GM18870 (cell line): Measurements from ENCODE around the gene GTF3C2.
"Not testable (repeated sequence)": the region's sequence is repeated elsewhere in the genome, so short reads cannot be mapped to it uniquely, and the experiment has no call there.

Experiments
- ATAC-seq: cut with Tn5 transposase; IDR thresholded peaks from one replicate; pipeline ENCODE4 v1.9.1; 2021; ENCODE audit warnings: moderate library complexity; ENCODE audit not compliant: unreplicated experiment

The GTF3C2 gene

GRCh38 chr2:27372937-27373336, 16.4 kb upstream of the GTF3C2 start:
- ATAC-seq = no peak

GRCh38 chr2:27370816-27371620, 14.5 kb upstream of the GTF3C2 start:
- ATAC-seq = peak; percentile 2

- peak; percentile 89 for ATAC-seq
Observed at GRCh38 chr2:27370026-27370815, 13.7 kb upstream of the GTF3C2 start, which contains the start of the genes EIF2B4 and SNX17. Gene EIF2B4, minus strand, starts transcription at chr2:27370338. Its CDS starts 24 bp downstream, at chr2:27370314. Gene SNX17, plus strand, starts transcription at chr2:27370616. Its CDS starts 128 bp downstream, at chr2:27370744.

- peak; percentile 3 for ATAC-seq
Observed at GRCh38 chr2:27369471-27370025, 13.0 kb upstream of the GTF3C2 start.

- no peak for ATAC-seq
Observed at GRCh38 chr2:27363933-27364332, 7.4 kb upstream of the GTF3C2 start.

GRCh38 chr2:27362678-27363420, 6.3 kb upstream of the GTF3C2 start:
- no peak for ATAC-seq

GRCh38 chr2:27356056-27356381, 545 bp downstream of the GTF3C2 start:
- ATAC-seq = peak; percentile 26

- ATAC-seq = no peak
Observed at GRCh38 chr2:27354597-27354927, 2.0 kb downstream of the GTF3C2 start.

GRCh38 chr2:27353762-27354596, 2.6 kb downstream of the GTF3C2 start:
- no peak for ATAC-seq

GRCh38 chr2:27353386-27353761, 3.2 kb downstream of the GTF3C2 start:
- not testable (repeated sequence) for ATAC-seq

GRCh38 chr2:27351802-27352598, 4.6 kb downstream of the GTF3C2 start:
- no peak for ATAC-seq

GRCh38 chr2:27350106-27350693, 6.4 kb downstream of the GTF3C2 start:
- ATAC-seq = no peak

GRCh38 chr2:27347641-27348040, 8.9 kb downstream of the GTF3C2 start:
- no peak for ATAC-seq

GRCh38 chr2:27336173-27336572, 20.4 kb downstream of the GTF3C2 start:
- ATAC-seq = no peak

GRCh38 chr2:27335311-27335710, 21.3 kb downstream of the GTF3C2 start:
- ATAC-seq = no peak

GRCh38 chr2:27324720-27325119, 31.8 kb downstream of the GTF3C2 start:
- no peak for ATAC-seq

- ATAC-seq = no peak
Observed at GRCh38 chr2:27323596-27324285, 32.8 kb downstream of the GTF3C2 start.

GRCh38 chr2:27322766-27323595, 33.6 kb downstream of the GTF3C2 start, which contains the start of gene MPV17:
Gene MPV17, minus strand, starts transcription at chr2:27323097. Its CDS starts 580 bp downstream, at chr2:27322517.
- peak; percentile 78 for ATAC-seq
